Activated CD4-positive, alpha-beta T cell treated with anti-CD3 and anti-CD28 coated beads, Interleukin-10, Interleukin-2, amounts not matched to agents 100 ng/mL and 50 ng/mL, durations not matched to agents 16 hours and 8 hours (primary cell): ENCODE data around the gene CD6.

Source experiments
- DNase-seq: peaks from one replicate; pipeline ENCODE4 v3.0.0-alpha.2; 2020

Gene CD6

DNA sequence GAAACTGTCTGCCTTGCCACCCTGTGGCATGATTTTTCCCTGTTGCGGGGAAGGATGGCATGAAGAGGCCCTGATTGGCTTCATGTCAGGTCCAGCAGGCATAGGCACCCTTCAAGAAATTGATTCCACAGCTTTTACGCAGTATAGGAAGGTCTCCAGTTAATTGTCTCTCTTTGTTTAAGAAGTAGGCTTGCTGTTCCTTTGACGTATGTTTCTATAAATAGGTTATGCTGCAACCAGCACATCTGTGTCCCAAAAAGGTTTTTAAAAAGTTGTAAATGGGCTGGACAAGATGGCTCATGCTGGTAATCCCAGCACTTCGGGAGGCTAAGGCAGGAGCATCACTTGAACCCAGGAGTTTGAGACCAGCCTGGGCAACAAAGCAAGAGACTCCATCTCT lies 62.6 kb downstream of the CD6 start:
- no peak for DNase-seq

DNA sequence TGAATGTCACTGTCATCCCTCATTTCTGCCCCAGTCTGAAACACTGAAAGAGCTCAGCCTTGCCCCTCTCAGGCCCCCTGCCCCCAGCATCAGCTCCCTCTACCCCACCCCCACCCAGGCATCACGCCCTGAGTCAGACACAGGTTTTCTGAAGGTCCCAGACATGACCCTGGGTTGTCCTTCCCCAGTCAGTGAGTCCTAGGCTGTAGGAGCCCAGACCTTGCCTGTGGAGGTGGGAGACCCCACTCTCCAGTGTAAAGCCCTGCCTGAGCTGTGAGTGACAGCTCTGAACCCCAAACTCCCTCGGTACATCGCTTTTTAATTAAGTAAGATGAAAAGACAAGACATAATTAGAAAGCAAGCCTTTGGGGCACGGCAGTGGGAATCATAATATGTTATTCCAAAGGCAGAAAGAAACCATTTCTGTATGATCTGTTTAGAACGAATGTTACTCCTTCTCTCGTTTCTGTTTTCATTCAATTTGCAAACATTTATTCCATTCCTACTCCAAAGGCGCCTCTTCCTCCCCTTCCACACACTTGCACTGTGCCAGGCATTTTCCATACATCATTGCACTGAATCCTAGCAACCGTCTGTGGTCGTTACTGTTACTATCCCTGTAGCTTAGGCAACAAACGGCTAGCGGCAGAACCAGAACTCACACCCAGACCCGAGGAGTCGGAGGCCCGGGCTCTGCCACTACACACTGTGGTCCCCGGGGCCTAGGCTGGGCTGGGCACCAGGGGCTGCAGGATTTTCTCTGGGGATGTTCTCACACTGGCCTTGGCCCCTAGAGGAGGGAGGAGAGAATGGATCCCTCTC lies 63.4 kb downstream of the CD6 start:
- no peak for DNase-seq

DNA sequence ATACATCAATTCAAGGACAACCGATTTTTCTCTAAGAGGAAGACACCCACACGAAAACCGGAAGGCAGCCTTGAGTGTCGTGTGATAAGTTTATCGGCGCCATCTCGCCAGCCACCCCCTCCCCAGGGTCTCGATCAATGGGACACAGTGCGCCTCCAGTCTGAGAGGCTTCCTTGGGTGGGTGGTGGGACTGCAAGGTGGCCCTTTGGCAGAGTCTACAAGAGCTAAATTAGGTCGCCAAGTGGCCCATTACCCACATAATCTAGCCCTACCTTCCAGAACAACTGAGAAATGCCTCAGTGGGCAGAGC lies 64.0 kb downstream of the CD6 start:
- no peak for DNase-seq

DNA sequence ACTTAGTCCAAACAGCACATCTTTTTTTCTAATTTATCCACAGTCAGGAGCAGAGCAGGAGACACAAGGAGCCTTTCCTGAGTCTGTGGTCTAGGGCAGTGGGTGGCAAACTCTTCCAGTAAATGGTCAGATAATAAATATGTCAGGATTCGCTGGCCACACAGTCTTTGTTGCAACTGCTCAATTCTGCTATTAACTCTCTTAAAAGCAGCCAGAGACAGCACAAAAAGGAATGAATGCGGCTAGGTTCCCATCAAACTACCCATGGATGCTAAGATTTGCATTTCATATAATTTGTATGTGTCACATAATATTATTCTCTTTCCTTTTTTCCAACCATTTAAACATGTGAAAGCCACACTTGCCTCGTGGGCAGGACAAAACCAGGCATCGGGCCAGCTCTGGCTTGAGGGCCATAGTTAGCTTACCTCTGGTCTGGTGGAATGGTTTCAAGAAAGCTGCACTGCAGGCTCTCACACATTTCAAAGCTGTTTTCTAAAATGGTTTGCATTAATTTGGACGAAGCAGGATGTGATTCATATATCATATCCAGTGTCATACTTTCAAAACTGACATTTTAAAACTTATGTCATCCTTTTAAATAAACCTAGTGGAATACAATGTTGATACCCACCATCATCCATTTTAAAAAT lies 66.1 kb downstream of the CD6 start:
- peak; percentile 57 for DNase-seq

DNA sequence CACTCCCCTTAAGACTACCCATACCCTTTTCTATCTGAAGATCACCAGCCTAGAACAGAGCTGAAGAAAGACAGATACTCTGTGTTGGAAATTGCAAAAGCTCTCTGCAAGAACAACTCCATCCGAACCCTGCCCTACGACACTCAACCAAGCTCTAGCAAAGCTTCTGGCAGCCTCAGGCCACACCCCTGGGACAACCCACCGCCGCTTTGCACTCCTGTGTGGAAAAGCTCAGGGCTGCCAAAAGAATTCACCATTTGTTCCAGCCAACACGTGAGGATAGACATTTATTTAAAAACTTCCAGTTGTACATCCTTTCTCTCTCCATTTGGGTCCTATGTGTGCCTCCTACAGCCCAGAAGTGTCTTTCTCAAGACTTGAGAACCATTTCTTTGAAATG lies 68.4 kb downstream of the CD6 start:
- no peak for DNase-seq

DNA sequence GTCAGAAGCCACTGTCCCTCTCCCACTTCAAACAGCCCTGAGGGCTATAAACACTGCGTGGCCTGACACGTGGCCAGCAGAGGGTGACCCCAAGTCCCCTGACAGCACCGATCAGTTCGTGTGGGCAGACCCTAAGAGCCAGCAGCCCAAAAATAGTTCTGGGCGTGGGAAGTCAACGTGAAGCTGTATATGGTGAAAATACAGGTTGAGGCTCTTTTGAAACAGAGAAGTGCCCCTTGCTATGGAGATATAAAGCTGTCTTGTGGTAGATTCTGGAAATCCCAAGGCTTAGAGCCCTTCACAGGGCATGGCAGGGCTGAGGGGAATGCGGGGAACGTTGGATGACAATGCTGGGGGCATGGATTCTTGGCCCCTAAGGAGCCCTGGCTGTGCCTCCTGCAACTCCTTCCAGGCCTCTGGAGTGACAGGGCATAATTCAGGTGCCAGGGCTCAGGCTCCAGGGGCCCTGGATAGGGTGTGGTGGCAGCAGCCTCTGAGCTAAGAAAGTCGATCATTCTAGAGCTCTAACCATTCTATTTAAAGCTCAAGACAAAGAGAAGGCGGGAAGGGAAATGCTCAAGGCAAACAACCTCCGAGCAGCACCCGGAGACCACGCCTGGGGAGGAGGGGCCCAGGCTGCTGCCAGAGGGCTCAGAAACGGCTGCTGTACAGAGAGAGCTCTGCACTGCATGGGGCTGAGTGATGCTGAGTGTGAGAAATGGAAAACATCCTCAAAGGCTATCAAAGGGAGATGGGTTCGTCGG lies 70.5 kb downstream of the CD6 start:
- DNase-seq: peak; percentile 93

DNA sequence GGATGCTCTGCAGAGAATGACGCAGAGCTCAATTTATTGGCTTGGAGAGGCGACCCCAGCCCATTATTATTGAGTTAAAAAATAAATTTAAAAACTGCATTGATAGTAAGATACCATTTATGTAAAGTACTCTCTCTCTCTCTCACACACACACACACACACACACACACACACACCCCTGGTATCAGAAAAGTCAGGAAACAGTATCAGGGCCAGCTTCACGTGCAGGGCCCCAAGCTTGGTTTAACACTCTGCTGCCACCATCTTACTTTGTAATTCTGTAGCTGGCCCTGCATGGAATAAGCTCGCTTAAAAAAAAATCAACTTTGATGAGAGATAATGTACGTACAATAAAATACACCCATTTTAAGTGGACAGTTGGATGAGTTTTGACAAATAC lies 71.1 kb downstream of the CD6 start:
- DNase-seq: no peak

DNA sequence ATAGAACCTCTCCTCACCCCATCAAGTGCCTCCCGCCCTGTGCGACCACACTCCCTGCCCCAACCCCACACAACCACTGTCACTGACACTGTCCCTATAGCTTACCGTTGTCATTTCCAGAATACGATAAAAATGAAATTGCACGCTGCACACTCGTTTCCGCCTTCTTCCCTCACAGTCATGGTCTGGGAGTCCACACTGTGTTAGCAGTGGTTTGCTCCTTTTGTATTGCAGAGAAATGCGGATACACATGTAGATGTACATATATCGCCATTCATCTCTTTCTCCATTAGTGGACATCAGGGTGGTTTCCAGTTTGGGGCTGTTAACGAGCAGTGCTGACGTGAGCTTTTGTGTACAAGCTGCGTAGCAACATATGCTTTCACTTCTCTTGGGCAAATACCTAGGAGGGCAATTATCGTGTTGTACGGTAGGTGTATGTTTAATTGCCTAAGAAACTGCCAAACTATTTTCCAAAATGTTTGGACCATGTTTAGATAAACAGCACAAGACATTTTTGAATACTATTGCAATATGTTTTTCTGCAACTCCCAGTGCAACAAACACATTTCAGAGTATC lies 71.6 kb downstream of the CD6 start:
- peak; percentile 69 for DNase-seq

DNA sequence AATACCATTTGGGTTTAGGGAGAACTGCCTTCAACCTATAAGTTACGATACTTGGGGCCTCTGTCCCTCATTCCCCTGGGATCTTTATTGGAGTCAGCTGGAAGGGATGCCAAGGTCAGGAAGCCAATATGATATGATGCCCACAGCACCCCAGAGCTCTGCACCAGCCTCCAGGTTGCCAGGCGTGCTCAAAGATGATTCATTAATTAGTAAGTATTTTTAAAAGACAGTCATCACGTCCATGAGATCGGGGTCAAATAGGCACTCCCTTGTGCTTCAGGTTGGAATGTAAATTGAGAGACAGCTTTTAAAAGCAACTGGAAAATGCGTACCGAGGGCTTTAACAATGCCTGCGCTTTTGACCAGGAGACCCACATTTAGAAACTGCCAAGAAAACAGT lies 73.8 kb downstream of the CD6 start:
- no peak for DNase-seq

DNA sequence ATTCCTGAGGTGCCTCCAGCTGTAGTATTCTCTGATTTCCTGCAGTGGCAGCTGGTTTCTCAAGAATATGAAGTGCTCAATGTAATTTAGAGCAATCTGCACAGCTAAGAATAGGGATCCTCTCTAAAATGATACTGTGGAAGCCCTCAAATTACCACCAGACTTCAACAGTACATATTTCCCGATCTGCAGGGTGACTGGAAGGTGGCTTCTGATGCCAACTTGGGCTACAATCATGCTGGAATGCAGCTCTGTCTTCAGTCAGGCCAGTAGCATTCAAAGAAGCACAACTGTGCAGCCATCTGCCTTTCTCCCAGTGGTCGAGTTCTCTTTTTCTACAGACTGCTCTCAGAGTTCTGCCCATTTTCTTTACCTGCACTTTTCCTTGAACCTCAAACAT lies 75.4 kb downstream of the CD6 start:
- DNase-seq: no peak

DNA sequence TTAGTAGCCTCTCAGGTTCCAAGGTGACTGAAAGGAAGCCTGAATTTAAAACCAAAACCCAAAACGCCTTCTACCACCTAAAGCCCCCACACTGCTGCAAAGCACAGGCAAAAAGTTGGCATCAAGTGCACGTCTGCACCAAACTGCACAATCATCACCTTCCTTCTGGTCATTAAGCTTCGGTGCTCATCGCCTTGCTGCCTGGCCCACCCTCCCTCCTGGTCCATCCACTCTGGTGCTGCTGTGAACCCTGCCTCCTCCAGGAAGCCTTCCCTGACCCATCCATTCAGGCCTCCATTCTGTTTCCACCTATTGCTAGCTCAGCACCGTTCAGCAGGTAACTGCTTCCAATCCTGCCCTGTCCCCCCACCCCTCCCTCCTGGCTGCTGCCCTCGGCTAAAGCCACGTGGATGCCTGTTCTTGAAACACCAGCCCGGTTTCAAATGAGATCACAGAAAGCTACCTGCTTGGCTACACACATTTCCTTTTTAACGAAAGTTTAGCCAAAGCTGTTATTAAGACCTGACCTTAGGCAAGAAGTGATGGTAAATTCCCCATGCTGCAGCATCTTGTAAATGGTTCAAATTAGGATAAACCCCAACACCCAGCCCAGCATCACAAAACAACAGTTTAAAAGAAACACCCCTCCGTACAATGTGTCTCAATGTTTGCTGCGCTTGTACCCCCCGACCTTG lies 77.0 kb downstream of the CD6 start:
- no peak for DNase-seq

DNA sequence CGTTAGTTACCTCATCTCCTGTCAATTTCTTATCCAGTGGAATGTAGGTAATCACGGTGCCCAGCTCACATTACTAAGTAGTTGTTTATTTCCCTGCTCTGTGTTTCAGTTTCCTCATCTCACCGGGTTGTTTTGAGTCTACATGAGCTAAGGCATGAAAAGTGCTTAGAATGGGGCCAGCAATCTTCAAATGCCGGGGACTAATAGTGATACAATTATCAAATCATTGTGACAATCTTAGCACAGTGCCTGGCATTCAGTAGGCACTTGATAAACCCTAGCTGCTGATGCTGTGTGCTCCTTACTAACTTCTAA lies 77.5 kb downstream of the CD6 start:
- no peak for DNase-seq

DNA sequence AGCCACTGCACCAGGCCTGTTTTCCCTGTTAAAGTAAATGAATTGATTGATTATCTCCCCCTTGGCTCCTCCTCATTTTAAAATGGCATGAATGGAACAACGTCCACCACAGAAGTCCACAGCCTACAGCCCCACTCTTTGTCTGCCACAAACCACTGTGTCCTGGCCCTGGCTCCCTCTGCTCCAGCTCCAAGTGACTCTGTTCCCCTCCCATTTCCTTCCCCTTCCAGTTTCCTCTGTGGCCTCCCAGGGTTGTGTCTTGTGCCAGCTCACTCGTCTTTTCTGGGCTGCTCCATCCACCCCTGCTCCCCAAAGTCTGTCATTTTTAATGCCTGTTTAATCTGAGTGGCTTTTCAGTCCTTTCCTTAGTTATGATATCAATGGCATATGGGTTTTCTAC lies 78.4 kb downstream of the CD6 start:
- DNase-seq: no peak

DNA sequence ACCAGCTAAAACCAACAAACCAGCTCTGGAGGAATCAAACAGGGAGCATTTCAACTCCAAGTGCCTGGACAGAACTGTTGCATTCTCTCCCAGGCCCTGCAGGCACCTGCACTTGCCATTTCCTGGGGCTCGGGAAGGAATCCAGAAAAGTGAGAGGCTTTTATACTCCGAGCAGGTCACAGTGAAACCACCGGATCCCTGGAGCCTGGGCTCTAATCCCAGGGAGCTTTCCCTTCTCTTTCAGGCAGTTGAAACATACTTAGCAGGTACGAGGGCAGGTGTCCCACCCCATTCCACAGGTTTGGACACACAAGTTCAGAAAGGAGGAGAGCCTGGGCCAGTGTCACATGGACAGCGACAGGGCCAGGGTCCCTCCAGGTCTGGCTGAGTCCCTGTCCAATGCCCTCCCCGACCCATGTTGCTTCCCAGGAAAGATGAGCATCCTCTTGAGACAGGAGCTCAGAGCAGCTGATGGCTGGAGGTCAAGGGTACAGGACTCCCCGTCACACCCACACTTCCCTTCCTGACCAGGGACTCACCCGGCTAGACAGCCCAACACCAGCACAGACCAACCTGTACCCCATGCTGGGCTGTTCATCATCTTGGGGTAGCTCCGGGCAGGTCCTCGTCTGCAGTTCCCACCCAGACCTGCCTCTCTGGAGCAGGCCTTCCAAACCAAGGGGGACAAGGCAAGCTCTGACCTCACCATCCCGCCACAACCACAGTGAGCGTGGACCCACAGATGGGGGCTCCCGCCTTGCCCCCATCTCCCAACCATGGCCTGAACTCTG lies 80.9 kb downstream of the CD6 start:
- no peak for DNase-seq

DNA sequence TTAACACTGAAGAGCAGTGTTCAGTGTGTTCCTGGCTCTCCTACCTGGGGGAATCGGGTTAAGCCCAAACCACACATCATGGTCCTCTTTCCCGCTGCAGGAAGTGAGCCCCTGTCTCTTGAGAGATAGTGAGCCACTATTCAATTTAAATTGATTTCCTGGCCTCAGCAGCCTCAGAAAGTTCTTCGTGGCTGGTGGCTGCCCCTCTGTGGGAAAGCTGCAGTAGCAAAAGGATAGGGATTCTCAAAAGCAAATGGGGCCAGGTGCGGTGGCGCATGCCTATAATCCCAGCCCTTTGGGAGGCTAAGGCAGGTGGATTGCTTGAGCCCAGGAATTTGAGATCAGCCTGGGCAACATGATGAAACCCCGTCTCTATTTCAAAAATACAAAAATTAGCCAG lies 81.7 kb downstream of the CD6 start:
- no peak for DNase-seq

DNA sequence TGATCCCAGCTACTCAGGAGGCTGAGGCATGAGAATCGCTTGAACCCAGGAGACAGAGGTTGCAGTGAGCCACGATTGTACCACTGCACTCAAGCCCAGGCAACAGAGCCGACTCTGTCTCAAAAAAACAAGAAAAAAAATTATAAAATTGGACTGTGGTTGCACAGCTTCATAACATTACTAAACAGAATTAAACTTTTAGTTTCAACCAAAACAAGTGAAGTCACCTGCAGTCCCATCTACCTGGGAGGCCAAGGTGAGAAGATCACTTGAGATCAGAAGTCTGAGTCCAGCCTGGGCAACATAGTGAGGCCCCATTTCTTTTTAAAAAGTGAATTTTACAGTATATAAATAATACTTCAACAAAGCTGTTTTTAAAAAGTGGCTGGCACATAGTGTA lies 83.0 kb downstream of the CD6 start:
- DNase-seq: peak; percentile 49

DNA sequence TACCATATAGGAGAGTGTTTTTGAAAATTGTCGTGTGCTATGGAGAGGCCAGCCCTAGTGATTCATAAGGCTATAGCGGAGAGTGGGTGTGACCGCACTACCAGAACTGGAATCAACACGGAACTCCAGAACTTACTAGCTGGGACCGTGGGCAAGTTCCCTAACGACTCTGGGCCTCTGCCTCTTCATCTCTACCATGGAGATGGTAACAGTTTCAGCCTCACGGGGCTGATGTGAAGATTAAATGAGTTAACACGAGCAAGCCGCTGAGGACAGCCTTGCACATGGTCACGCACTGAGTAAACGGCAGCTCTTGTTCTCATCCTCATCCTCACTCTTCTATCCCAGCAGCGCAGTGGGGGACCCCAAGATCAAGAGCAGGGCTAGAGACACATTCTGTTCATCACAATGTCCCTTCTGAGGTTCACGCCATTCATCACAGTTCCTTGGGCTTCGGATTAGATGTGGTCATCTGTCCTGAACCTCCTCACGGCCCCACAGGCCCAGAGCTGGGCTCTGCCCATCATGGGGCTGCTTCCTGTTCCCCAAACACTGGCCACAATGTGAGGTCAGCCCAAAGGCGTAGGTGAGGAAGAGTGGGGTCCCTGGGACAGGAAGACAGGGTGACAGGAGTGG lies 83.6 kb downstream of the CD6 start:
- peak; percentile 90 for DNase-seq

DNA sequence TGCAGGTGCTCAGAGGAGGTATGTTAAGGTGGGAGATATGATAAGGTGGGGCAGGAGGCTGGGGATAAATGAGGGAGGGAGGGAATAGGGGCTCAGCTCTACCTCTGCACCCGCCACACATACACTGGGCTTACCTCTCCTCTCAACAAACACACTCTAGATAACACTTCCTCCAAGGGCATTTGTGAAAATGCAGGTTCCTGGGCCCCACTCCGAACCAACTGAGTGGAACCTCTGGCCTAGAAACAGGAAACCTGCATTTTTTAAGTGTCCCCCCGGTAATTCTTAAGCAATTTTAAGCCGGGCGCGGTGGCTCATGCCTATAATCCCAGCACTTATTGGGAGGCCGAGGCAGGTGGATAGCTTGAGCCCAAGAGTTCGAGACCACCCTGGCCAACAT lies 84.3 kb downstream of the CD6 start:
- DNase-seq: no peak

DNA sequence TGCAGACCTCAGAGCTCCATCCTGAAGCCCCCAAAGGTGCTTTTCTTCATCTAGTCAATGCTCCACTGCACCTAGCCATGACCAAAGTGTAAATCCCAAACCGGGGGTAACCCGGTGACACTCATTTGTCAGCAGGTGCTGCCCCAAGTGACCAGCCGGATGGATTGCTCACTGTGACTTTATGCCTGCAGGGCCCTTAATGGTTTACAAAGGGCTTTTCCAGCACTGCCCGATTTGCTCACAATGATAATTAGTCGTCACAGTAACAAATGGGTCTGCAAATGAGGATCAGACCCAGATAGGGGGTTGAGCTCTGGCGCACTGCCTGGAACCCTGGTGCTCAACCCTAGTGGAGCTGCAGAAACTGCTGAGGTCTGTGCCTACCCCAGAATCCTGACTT lies 85.1 kb downstream of the CD6 start:
- DNase-seq: no peak

DNA sequence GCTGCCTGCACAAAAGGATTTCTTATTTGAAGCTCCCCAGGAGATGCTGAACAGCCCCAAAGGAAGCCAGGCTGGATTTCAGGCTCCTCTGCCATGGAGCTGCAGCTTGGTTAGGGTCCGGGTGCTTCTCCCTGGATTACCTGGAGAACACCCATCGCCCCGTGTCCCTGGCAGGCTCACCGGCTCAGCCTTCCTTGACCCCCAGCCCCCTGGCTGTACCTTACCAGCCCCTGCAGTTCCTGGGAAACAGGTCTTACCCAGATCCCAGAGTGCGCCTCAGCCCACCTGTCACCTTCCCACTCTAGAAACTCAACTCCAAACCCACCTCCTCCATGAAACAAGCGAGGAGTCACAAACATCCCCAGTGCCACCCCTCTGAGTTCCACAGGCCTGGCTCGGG lies 85.5 kb downstream of the CD6 start:
- DNase-seq: no peak

DNA sequence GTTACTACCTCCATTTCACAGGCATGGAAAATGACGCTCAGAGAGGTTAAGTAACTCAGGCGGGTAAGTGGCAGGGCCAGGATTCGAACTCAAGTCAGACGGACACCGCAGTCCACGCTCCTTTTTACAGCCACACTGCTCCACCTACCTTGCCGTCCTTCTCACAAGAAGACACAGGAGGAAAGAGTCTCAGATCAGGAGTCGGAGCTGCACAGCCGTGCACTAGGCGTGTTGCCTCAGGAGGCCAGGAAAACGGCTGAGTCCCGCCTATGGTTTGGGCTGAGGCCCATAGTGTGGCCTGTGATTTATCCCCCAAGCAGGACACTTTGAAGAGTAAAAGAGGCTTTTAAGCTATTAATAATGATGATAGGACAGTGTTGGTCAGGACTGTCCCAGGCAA lies 86.1 kb downstream of the CD6 start:
- no peak for DNase-seq
